HPDE6-E6E7 (cell line): ENCODE measurements around the gene PHLPP1.

Experiments used
- DNase-seq: peaks from one replicate; pipeline ENCODE4 v3.0.0; 2011; ENCODE audit warnings: missing footprints; ENCODE audit errors: extremely low spot score

PHLPP1 gene

GRCh38 chr18:62846313-62846712 lies 131.0 kb downstream of the PHLPP1 start:
- no peak for DNase-seq

DNA sequence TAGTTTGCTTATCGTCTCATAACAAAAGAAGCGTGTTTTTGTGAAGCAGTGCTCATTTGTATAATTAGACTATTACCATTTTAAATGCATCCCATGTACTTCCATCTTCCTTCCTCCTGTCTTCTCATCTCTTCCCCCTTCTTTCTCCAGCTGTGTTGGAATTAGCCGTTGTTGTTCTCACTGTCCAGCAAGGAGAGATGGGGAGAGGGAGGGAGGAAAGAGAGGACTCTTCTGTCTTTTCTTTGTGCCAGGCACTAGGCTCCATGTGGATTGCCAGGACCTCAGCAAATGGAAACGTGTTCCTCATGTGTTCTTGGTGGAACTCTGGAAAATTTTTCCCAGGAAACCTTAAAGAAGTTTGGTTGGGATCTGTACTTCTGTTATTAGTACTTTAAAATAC lies 131.7 kb downstream of the PHLPP1 start:
- no peak for DNase-seq

DNA sequence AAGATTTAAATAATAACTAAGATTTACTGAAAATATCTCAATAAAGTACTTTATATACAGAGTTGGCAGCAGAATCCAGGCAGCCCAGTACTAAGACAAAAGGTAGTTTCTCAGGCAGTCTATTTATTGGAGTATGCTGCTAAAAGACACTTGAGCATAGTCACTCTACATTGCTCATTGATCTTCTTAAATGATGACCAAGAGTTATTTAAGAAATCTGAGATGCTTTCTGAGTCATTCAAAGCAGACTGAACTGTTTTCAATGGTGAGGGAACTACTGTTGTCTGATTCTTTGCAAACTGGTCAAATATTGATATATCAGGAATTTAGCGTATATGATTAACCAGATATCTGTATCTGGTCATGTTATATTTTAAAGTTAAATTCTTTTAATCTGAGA lies 133.6 kb downstream of the PHLPP1 start:
- DNase-seq: no peak

DNA sequence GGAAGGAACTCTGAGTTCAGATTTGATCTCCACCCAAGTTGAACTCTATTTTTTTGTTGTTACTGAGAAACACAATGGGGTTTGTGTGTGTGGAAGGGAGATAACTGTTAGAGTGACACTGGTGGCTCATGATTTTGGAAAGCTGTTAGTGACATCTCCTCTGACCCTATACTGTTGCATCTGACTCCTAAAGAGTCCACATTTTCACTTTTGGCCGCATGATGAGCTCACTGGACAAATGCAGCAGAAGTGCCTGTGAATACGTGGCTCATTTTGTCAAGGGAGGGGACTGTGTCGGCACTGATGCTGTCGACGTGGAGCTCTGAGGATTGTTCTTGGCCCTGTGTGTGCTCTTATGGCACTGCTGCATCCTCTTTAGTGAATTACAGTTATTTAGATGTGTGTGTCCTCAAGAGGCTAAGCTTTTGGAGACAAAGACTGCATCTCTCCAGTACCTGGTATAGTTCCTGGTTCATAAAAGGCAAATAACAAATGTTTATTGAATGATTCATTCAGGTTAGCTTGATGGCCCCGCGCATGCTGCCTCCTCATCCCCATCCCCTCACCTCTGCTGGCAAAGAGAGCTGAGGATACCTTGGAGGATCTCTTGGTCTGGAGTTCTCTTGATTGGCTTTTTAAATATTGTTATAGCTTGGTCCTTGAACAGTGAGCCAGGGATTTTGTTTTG lies 135.4 kb downstream of the PHLPP1 start:
- DNase-seq: no peak

- DNase-seq: no peak
These were observed 137.5 kb downstream of the PHLPP1 start for GRCh38 chr18:62852851-62853250.

- DNase-seq: no peak
These were observed 141.0 kb downstream of the PHLPP1 start for GRCh38 chr18:62856294-62856693.

GRCh38 chr18:62857263-62857976 lies 142.1 kb downstream of the PHLPP1 start:
- no peak for DNase-seq

GRCh38 chr18:62860062-62860461 lies 144.7 kb downstream of the PHLPP1 start:
- DNase-seq: no peak

DNA sequence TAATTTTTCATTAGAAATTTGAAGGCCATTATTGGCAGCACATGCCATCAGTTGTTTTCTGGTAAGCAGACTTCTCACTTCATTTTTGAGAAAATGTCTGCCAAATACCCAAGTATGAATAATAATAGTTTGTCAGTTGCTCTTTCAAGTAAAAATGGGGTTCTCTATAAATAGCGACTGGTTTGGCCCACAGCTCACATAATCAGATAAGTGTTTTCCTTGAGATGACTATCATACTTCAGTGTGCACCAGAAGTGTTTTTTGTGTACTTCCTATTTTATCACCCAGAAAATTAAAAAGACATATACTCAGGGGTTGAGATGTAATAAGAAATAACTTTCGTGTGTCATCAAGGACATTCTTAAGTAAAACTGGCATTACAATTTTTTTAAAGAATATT lies 147.1 kb downstream of the PHLPP1 start:
- DNase-seq: no peak

DNA sequence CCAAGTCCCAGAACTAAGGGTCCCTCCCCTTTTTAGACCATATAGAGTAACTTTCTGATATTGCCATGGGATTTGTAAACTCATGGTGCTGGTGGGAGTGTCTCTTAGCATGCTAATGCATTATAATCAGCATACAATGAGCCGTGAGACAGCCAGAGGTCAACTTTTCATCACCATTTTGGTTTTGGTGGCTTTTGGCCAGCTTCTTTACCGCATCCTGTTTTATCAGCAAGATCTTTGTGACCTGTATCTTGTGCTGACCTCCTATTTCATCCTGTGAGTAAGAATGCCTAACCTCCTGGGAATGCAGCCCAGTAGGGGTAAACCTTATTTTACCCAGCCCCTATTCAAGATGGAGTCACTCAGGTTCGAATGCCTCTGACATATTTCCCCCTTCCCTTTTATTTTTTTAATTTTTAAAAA lies 148.2 kb downstream of the PHLPP1 start:
- no peak for DNase-seq

DNA sequence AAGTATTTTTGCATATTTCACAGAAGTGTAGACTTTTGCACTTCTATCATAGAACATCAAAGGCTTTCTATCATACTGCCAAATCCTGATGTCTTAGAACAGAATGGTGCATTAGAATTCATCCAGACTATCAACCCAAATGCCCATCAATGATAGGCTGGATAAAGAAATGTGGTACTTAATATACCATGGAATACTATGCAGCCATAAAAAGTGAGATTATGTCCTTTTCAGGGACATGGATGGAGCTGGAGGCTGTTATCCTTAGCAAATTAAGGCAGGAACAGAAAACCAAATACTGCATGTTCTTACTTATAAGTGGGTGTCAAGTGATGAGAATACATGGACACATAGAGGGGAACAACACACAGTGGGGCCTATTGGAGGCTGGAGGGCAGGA lies 150.2 kb downstream of the PHLPP1 start:
- DNase-seq: no peak

GRCh38 chr18:62867534-62867933 lies 152.2 kb downstream of the PHLPP1 start:
- DNase-seq: no peak

DNA sequence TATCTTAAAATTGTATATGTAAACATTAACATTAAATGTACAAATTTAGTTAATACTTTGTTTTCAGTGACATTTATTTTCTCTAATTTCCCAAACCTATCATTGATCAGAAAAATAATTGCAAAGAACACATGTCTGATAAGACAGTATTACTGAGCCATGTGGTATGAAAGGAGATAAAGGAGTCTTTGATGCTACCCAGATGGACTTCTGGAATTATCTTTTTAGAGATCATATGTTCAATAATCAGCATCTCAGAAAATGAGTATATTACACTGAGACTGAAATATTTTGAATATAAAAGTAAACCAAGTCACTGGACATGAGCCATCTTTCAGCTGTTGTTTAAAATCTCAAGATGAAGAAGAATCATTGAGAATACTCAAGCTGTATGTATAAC lies 153.3 kb downstream of the PHLPP1 start:
- DNase-seq: no peak

GRCh38 chr18:62870643-62871042 lies 155.3 kb downstream of the PHLPP1 start:
- no peak for DNase-seq

GRCh38 chr18:62875323-62875722 lies 160.0 kb downstream of the PHLPP1 start:
- DNase-seq: no peak

DNA sequence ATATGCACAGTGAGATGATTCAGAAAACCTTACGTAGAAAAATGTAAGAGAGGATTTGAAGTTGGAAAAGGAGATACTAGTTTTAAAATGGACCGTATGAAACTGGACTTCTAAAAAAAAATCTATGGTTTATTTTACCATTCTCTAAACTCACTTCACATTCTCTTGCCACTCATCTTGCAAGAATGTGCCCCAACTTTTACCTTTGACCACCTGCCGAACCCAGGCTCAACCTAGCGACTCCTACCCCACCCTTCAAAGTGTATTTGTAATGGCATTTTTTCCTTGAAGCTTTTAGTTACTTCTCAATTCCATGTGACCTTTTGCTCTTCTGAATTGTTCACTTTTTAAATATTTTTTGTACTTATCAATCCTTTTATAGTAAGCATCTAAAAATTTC lies 160.8 kb downstream of the PHLPP1 start:
- DNase-seq: no peak

DNA sequence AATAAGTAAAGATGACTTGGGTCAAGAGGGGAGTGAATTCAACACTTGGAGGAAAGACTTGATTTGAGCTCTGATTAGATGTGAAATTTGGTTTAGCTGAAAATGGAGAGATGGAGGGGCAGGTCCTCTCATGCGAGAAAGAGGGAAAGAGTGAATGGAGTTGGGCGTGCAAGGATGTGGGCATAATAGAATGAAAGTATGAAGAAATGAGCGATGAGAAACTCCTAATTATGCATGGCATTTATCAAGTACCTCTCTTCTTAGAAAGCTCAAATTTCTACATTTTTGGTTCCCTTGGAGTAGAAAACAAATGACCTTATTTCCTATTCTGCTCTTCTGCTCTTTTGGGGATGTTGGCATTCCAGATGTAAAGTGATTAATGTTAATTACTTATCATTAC lies 161.5 kb downstream of the PHLPP1 start:
- no peak for DNase-seq

GRCh38 chr18:62877411-62878221 lies 162.3 kb downstream of the PHLPP1 start:
- DNase-seq: no peak

DNA sequence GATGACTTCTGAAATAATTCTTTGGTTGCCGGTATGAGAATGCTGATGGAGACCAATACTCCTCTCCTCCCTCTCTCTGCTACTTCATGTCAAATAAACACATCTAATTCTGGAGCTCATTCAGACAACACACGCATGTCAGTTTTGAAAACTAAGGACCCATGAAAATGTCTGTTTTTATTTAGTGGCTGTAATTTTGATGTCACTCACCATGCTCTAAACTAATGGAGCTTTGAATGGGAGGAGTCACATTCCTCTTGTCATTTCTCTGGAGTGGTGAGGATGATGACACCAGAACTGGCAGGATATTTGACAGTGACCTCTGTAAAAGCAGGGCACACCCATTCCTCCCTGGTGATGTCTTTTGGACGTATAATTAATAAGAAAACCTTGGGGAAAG lies 163.0 kb downstream of the PHLPP1 start:
- DNase-seq: no peak

DNA sequence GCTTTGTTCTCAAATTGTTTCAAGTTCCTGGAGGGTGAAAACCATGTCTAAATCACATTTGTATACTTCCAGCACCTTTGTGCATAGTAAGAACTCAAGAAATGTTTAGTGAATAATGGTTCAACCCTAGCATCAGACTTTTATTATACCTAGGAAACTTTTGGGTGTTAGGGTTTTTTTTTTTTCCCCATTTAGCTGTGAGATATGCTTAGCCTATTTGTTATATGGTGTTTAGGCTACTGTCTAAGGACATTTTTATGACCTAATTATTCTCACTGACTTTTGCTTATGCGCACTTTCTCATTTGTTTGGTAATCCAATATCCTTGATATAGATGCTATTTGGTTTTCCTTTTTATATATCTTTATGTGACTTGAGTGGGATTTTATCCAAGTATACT lies 164.7 kb downstream of the PHLPP1 start:
- no peak for DNase-seq

DNA sequence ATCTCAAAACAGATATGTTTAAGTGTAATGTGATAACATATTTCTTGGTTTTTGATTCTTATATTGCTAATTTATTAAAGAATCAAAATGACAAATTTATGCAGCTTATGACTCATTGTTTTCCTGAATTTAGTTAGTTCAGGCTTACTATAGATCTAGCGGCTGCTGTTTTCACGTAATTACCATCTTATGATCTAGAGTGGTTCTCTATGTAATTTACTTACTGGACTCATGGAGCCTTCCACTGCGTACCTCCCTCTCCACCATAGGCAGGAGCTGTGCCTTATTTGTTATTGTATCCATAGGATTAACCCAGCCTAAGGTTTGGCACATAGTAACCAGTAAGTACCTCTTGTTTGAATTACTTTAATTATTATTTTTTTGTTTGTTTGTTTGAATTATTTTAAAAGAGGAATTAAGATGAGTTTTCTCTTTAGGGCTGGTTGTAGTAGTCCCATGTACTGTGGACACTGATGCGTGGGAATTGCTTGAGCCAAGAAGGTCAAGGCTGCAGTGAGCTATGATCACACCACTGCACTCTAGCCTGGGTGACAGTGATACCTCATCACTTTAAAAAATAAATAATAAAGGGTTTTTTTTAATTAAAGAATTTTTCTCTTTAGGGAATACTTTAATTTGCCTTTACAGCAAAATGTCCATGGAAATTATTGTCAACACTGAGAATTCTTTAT lies 165.5 kb downstream of the PHLPP1 start:
- no peak for DNase-seq

DNA sequence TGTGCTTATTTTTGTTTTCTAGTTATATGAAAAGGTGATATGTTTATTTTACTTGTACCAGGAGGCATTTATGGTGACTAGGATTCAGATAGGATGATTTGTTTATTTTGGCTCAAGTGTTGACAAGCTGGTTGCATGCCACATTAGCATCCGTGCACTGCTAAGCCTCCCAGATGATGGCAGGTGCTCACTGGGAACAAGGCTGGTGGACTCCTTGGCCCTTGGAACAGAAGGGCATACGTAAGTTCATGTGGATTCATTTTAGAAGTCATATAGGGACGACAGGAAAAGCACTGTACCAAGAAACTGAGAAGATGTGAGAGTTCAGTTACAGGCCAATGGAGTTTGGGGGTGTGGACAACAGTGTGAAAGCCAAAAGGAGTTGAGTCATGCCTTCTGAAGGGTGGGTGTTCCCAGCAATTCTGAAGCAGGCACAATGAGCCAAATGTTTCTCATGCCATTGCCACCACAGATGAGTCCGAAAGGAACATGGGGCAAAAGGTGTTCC lies 166.2 kb downstream of the PHLPP1 start:
- DNase-seq: peak; percentile 65
